Neural progenitor cell (in vitro differentiated cells): ENCODE measurements around the gene CAMKMT. TPM values are rescaled to one million over a fixed set of nuclear protein-coding genes. Genes with fewer than 3 reads are reported as not detected.

Source experiments
- DNase-seq: peaks from one replicate; pipeline ENCODE4 v3.0.0-alpha.2; 2016; ENCODE audit warnings: low spot score
- H2AFZ ChIP-seq: fragments of 200-600 bp; sonication (generic); replicated peaks from 2 replicates; pipeline ENCODE4 v1.6.1; 2016; ENCODE audit warnings: antibody characterized with exemption
- H3F3A ChIP-seq: fragments of 200-600 bp; sonication (generic); 2 replicates; pipeline ENCODE4 v1.6.1; 2016; ENCODE audit warnings: antibody characterized with exemption, low read depth
- H3K27ac ChIP-seq: fragments of 200-600 bp; sonication (generic); 2 replicates; pipeline ENCODE4 v1.5.1; 2016; ENCODE audit warnings: mild to moderate bottlenecking
- H3K27me3 ChIP-seq: fragments of 200-600 bp; sonication (generic); 2 replicates; pipeline ENCODE4 v1.6.1; 2016; ENCODE audit warnings: mild to moderate bottlenecking, moderate library complexity
- H3K36me3 ChIP-seq: fragments of 200-600 bp; sonication (generic); 2 replicates; pipeline ENCODE4 v1.5.1; 2016
- H3K4me1 ChIP-seq: fragments of 200-600 bp; sonication (generic); 2 replicates; pipeline ENCODE4 v1.6.1; 2016; ENCODE audit warnings: mixed run types
- H3K4me2 ChIP-seq: fragments of 200-600 bp; sonication (generic); 2 replicates; pipeline ENCODE4 v1.6.1; 2016
- H3K4me3 ChIP-seq: fragments of 200-600 bp; sonication (generic); 2 replicates; pipeline ENCODE4 v1.5.1; 2016
- H3K79me2 ChIP-seq: fragments of 200-600 bp; sonication (generic); 2 replicates; pipeline ENCODE4 v1.6.1; 2016; ENCODE audit warnings: low read depth
- H3K9ac ChIP-seq: fragments of 200-600 bp; sonication (generic); 2 replicates; pipeline ENCODE4 v1.6.1; 2016
- H3K9me3 ChIP-seq: fragments of 200-600 bp; sonication (generic); 2 replicates; pipeline ENCODE4 v1.5.1; 2016; ENCODE audit warnings: low read depth
- H4K20me1 ChIP-seq: fragments of 200-600 bp; sonication (generic); 2 replicates; pipeline ENCODE4 v1.6.1; 2016; ENCODE audit warnings: low read depth
- H3K27ac Mint-ChIP-seq: 3 replicates; pipeline ENCODE4 v1.8.0; 2021; ENCODE audit warnings: mixed read lengths
- H3K27me3 Mint-ChIP-seq: 2 replicates; pipeline ENCODE4 v1.8.0; 2022; ENCODE audit warnings: low read depth, mild to moderate bottlenecking, inconsistent platforms, moderate library complexity, mixed read lengths; ENCODE audit not compliant: insufficient read depth
- H3K36me3 Mint-ChIP-seq: 3 replicates; pipeline ENCODE4 v1.8.0; 2021; ENCODE audit warnings: mixed read lengths
- H3K4me1 Mint-ChIP-seq: 3 replicates; pipeline ENCODE4 v1.8.0; 2021; ENCODE audit warnings: mixed read lengths
- H3K4me3 Mint-ChIP-seq: 3 replicates; pipeline ENCODE4 v1.8.0; 2021; ENCODE audit warnings: mild to moderate bottlenecking, moderate library complexity, mixed read lengths
- H3K9me3 Mint-ChIP-seq: 3 replicates; pipeline ENCODE4 v1.8.0; 2020; ENCODE audit warnings: mixed read lengths
- CTCF ChIP-seq: fragments of 200-600 bp; sonication (generic); IDR thresholded peaks from 2 replicates; pipeline ENCODE4 v1.5.1; 2017; ENCODE audit warnings: antibody characterized with exemption, mild to moderate bottlenecking
- EZH2 ChIP-seq: fragments of 200-600 bp; sonication (generic); IDR thresholded peaks from 2 replicates; pipeline ENCODE4 v1.6.1; 2017; ENCODE audit warnings: antibody characterized with exemption, mild to moderate bottlenecking, moderate library complexity
- EZH2phosphoT487 ChIP-seq: fragments of 200-600 bp; sonication (generic); IDR thresholded peaks from 2 replicates; pipeline ENCODE4 v1.6.1; 2017; ENCODE audit warnings: antibody characterized with exemption
- total RNA-seq: library from RNA; depleted of rRNA; stranded (reverse); fragments of >200 nt; gene quantifications from 2 replicates; pipeline ENCODE4 v1.2.3, GENCODE V29; 2015; ENCODE audit warnings: low replicate concordance

CAMKMT gene
- total RNA-seq, 1 donor from 2014 or later, result 28.5 TPM

- no peak overlapping the region for H3K4me3 Mint-ChIP-seq
- Histone ChIP-seq H4K20me1 (no peaks in the 10 kb centered on the region), H3K4me3 (no peak overlapping the region), H3K4me1 (peaks cover 16% of the 10 kb centered on the region), H3K36me3 (no peaks in the 10 kb centered on the region), H3K27ac (no peak overlapping the region), H3K9ac (no peak overlapping the region), H3F3A (peaks cover 21% of the 10 kb centered on the region), H2AFZ (no peak overlapping the region), H3K4me2 (no peak overlapping the region), H3K27me3 (no peaks in the 10 kb centered on the region), H3K79me2 (peaks cover 91% of the 10 kb centered on the region), H3K9me3 (no peaks in the 10 kb centered on the region)
- no peaks in the 10 kb centered on the region for H3K9me3 Mint-ChIP-seq
- H3K27me3 Mint-ChIP-seq, result no peaks in the 10 kb centered on the region
- no peak overlapping the region for H3K27ac Mint-ChIP-seq
- no peaks in the 10 kb centered on the region for H3K36me3 Mint-ChIP-seq
- TF ChIP-seq CTCF (no peak), EZH2 (no peak), EZH2phosphoT487 (no peak)
- H3K4me1 Mint-ChIP-seq, result peaks cover 13% of the 10 kb centered on the region
- DNase-seq, result no peak
These were observed 2.9 kb downstream of the CAMKMT start for GRCh38 chr2:44364604-44365003.

GRCh38 chr2:44367591-44367990 lies 5.8 kb downstream of the CAMKMT start:
- DNase-seq, result no peak
- Mint-ChIP-seq H3K4me1 (peaks cover 3% of the 10 kb centered on the region), H3K4me3 (no peak overlapping the region), H3K27me3 (no peaks in the 10 kb centered on the region), H3K27ac (no peak overlapping the region), H3K9me3 (no peaks in the 10 kb centered on the region), H3K36me3 (no peaks in the 10 kb centered on the region)
- Histone ChIP-seq H3F3A (peaks cover 10% of the 10 kb centered on the region), H3K27ac (no peak overlapping the region), H3K79me2 (peaks cover 100% of the 10 kb centered on the region), H3K4me1 (peaks cover 5% of the 10 kb centered on the region), H3K4me2 (no peak overlapping the region), H3K9ac (no peak overlapping the region), H4K20me1 (no peaks in the 10 kb centered on the region), H2AFZ (no peak overlapping the region), H3K4me3 (no peak overlapping the region), H3K9me3 (no peaks in the 10 kb centered on the region), H3K27me3 (no peaks in the 10 kb centered on the region), H3K36me3 (no peaks in the 10 kb centered on the region)
- no peak for TF ChIP-seq EZH2phosphoT487
- no peak for TF ChIP-seq EZH2
- no peak for TF ChIP-seq CTCF

GRCh38 chr2:44369392-44369791 lies 7.6 kb downstream of the CAMKMT start:
- Mint-ChIP-seq H3K27ac (no peak overlapping the region), H3K4me3 (no peak overlapping the region), H3K36me3 (no peaks in the 10 kb centered on the region), H3K4me1 (no peaks in the 10 kb centered on the region), H3K9me3 (no peaks in the 10 kb centered on the region), H3K27me3 (no peaks in the 10 kb centered on the region)
- H3K9ac ChIP-seq, result no peak overlapping the region
- H3K9me3 ChIP-seq, result no peaks in the 10 kb centered on the region
- H3K36me3 ChIP-seq, result peaks cover 4% of the 10 kb centered on the region
- H3K4me3 ChIP-seq, result no peak overlapping the region
- no peaks in the 10 kb centered on the region for H4K20me1 ChIP-seq
- peaks cover 82% of the 10 kb centered on the region for H3K79me2 ChIP-seq
- H3K4me2 ChIP-seq, result no peak overlapping the region
- no peak overlapping the region for H3K27ac ChIP-seq
- no peak for DNase-seq
- peaks cover 5% of the 10 kb centered on the region for H3F3A ChIP-seq
- TF ChIP-seq CTCF (no peak), EZH2 (no peak), EZH2phosphoT487 (no peak)
- no peak overlapping the region for H2AFZ ChIP-seq
- H3K27me3 ChIP-seq, result no peaks in the 10 kb centered on the region
- no peaks in the 10 kb centered on the region for H3K4me1 ChIP-seq
